ENCODE measurements around the gene CFAP100. TPM values are rescaled to one million over a fixed set of nuclear protein-coding genes. Genes with fewer than 3 reads are reported as not detected.

The CFAP100 gene
- total RNA-seq, 4 donors from 2014 or later: not detected

- no peaks in the 10 kb centered on the region for H3K36me3 ChIP-seq
- WGBS, 2 donors: 87 to 88% methylated on average over 11 to 12 of the region's 12 CpGs
- no peak overlapping the region for H3K27ac ChIP-seq
- DNase-seq: no peak
- no peaks in the 10 kb centered on the region for H3K9me3 ChIP-seq
- TF ChIP-seq CTCF (IDR thresholded peaks at IDR 0.05): no peak
- TF ChIP-seq POLR2A (IDR thresholded peaks at IDR 0.05): no peak
- no peaks in the 10 kb centered on the region for H3K4me1 ChIP-seq
- no peaks in the 10 kb centered on the region for H3K27me3 ChIP-seq
- intact Hi-C loops (cut with DNase I): no loop called here
- H3K4me3 ChIP-seq (replicated peaks in 1 of 3): no peak overlapping the region
Measured at GRCh38 chr3:126414961-126415660, 20.4 kb downstream of the CFAP100 start.

GRCh38 chr3:126415661-126416591, 21.2 kb downstream of the CFAP100 start:
- TF ChIP-seq CTCF (IDR thresholded peaks at IDR 0.05) (no peak), POLR2A (IDR thresholded peaks at IDR 0.05) (no peak)
- no peak for DNase-seq
- Histone ChIP-seq H3K27me3 (no peaks in the 10 kb centered on the region), H3K36me3 (no peaks in the 10 kb centered on the region), H3K27ac (no peak overlapping the region), H3K4me3 (replicated peaks in 1 of 3) (no peak overlapping the region), H3K4me1 (no peaks in the 10 kb centered on the region), H3K9me3 (no peaks in the 10 kb centered on the region)
- WGBS, 2 donors: 35 to 61% methylated on average over 46 to 51 of the region's 61 CpGs
- intact Hi-C loops (cut with DNase I): no loop called here

GRCh38 chr3:126416943-126417342, 22.2 kb downstream of the CFAP100 start:
- H3K4me1 ChIP-seq: no peaks in the 10 kb centered on the region
- WGBS, 2 donors: 85 to 88% methylated on average over 7 of the region's 7 CpGs
- no peak for TF ChIP-seq POLR2A (IDR thresholded peaks at IDR 0.05)
- no peak for TF ChIP-seq CTCF (IDR thresholded peaks at IDR 0.05)
- H3K9me3 ChIP-seq: no peaks in the 10 kb centered on the region
- no peaks in the 10 kb centered on the region for H3K36me3 ChIP-seq
- H3K27ac ChIP-seq: no peak overlapping the region
- H3K27me3 ChIP-seq: no peaks in the 10 kb centered on the region
- intact Hi-C loops (cut with DNase I): no loop called here
- no peak for DNase-seq
- no peak overlapping the region for H3K4me3 ChIP-seq (replicated peaks in 1 of 3)

- DNase-seq: no peak
- 27 to 62% methylated on average over 2 to 5 of the region's 5 CpGs for WGBS, 2 donors
- H3K4me3 ChIP-seq (replicated peaks in 1 of 3): no peak overlapping the region
- no peaks in the 10 kb centered on the region for H3K4me1 ChIP-seq
- no peaks in the 10 kb centered on the region for H3K27me3 ChIP-seq
- TF ChIP-seq POLR2A (IDR thresholded peaks at IDR 0.05): no peak
- no peak for TF ChIP-seq CTCF (IDR thresholded peaks at IDR 0.05)
- intact Hi-C loops (cut with DNase I): no loop called here
- no peaks in the 10 kb centered on the region for H3K9me3 ChIP-seq
- H3K27ac ChIP-seq: no peak overlapping the region
- H3K36me3 ChIP-seq: no peaks in the 10 kb centered on the region
Measured at GRCh38 chr3:126417515-126417914, 22.8 kb downstream of the CFAP100 start.

Measured in thyroid gland (tissue), 4 donors.